ENCODE data around the gene GNA15.

The GNA15 gene

DNA sequence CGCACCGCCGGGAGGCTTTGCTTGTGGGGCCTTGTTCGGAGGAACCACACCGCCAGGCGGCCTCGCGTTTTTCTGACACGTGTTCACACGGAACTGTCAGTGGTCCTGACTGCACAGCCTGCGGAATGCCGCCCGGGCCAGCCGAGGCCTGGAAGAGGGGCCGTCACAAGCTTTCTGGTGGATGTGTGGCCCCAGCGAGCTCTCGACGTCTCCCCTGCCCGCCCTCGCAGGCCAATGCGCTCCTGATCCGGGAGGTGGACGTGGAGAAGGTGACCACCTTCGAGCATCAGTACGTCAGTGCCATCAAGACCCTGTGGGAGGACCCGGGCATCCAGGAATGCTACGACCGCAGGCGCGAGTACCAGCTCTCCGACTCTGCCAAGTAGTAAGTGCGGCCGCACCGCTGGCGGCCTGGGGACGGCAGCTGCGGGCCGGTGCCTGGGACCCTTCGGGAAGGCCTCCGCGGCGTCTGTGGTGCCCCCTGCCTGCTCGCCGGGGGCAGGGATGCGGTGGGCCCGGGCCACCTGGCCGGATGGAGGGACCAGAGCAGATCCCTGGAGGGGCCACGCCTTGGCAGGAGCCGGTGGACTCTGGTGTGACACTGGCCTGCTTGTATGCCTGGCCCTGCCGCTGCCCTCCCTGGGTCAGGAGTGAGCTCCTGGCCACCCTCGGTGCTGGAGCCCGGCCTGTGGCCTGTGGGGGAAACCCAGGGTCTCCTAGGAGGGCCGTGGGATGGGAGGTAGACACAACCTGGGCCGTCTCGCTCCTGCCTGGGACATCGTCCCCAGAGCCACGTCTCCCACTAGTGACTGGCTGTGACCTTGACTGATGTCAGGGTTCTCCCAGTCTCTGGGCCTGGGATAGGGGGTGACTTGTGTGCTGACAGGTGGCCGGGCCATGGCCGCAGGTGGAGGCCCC lies 22.5 kb upstream of the GNA15 start:
- no peak for TF ChIP-seq POLR2A (IDR thresholded peaks at IDR 0.05; ENCODE audit: low read length)
- TF ChIP-seq GATA1 (IDR thresholded peaks at IDR 0.05; ENCODE audit: low read depth, low read length): no peak
- DNase-seq: no peak

DNA sequence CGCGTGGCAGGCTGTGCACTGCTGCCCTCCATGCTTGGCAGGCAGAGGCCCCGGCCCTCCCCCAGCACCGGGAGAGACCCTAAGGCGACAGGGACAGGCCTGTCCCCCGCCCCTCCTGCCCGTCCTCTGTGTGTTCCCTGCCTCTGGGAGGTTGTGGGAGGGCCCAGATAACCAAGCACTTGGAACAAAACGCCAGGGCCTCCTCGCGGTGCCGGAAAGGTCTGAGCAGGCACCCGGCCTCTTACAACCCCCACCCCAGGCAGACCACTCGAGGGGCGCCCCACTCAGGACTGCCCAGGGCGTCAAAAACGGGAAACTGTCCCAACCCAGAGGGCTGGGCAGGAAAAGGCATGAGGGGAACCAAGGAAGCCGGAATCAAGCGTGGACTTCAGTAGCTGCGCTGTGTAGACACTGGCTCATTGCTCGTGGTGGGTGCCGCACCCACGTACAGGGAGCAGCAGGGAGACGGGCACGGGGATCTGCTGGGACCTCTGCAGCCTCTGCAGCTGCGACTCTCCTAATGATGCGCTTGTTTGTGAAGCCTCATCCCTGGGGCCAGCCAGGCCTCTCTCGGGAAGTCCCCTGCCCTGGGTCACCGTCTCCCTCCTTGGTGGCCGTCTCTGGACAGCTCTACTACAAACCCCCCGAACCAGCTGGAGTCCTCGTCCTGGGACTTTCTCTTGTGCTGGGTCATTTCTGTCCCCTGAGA lies 21.7 kb upstream of the GNA15 start:
- DNase-seq: no peak
- no peak for TF ChIP-seq POLR2A (IDR thresholded peaks at IDR 0.05; ENCODE audit: low read length)
- no peak for TF ChIP-seq GATA1 (IDR thresholded peaks at IDR 0.05; ENCODE audit: low read depth, low read length)

DNA sequence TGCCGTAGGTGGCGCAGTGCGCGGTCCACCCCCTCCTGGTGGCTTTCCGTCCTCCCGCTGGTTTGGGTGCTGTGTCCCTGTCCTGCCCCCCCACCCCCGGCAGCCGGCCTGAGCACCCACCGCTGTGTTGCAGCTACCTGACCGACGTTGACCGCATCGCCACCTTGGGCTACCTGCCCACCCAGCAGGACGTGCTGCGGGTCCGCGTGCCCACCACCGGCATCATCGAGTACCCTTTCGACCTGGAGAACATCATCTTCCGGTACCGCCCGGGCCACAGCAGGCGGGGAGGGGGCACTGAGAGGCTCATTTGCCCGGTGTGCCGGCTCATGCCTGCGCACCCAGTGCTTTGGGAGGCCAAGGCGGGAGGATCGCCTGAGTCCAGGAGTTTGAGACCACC lies 21.0 kb upstream of the GNA15 start:
- no peak for DNase-seq
- TF ChIP-seq GATA1 (IDR thresholded peaks at IDR 0.05; ENCODE audit: low read depth, low read length) (no peak), POLR2A (IDR thresholded peaks at IDR 0.05; ENCODE audit: low read length) (no peak)

DNA sequence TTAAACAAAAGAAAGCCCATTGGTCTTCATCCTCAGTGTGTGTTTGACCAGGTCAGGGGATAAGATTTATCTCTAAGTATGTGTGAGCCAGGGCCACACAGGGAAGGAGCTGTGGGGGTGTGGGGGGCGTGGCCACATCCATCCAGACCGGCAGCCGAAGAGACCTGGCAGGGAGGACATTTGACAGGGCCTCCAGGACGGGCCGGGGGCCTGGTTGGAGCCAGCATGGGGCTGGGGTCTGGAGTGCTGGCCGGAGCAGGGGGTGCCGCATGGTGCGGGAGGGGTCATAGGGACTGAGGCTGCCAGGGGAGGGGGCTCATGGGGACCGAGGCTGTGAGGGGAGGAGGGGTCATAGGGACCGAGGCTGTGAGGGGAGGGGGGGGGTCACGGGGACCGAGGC lies 20.4 kb upstream of the GNA15 start:
- TF ChIP-seq POLR2A (IDR thresholded peaks at IDR 0.05; ENCODE audit: low read length) (no peak), GATA1 (IDR thresholded peaks at IDR 0.05; ENCODE audit: low read depth, low read length) (no peak)
- no peak for DNase-seq

DNA sequence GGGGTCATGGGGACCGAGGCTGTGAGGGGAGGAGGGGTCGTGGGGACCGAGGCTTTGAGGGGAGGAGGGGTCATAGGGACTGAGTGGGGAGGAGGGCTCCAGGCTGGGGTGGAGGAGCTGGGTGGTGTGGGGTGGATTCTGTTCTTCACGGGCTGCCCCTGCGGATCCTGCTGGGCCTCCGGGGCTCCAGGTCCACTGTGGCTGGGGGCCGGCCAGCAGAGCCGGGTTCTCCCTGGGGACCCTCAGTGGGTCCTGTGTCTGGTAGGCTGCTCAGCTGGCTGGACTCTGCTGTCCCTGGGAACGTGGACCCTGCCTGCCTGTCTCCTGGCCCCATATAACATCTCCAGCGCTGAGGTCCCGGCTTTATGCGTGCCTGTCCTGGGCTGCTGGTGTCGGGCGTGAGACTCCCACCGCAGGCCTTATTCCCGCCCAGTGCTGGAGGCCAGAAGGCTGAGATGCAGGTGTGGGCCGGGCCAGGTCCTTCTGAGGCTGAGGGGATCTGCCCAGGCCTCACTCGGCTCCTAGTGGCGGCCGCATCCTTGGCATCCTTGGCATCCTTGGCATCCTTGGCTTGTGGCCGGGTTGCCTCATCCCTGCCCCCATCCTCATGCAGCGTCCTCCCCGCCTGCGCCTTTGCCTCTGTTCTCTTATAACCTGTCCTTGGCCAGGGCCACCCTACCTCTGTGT lies 19.8 kb upstream of the GNA15 start:
- no peak for DNase-seq
- no peak for TF ChIP-seq GATA1 (IDR thresholded peaks at IDR 0.05; ENCODE audit: low read depth, low read length)
- TF ChIP-seq POLR2A (IDR thresholded peaks at IDR 0.05; ENCODE audit: low read length): no peak

- DNase-seq: no peak
- TF ChIP-seq GATA1 (IDR thresholded peaks at IDR 0.05; ENCODE audit: low read depth, low read length): no peak
- no peak for TF ChIP-seq POLR2A (IDR thresholded peaks at IDR 0.05; ENCODE audit: low read length)
Observed at GRCh38 chr19:3116621-3117020, 19.2 kb upstream of the GNA15 start.

DNA sequence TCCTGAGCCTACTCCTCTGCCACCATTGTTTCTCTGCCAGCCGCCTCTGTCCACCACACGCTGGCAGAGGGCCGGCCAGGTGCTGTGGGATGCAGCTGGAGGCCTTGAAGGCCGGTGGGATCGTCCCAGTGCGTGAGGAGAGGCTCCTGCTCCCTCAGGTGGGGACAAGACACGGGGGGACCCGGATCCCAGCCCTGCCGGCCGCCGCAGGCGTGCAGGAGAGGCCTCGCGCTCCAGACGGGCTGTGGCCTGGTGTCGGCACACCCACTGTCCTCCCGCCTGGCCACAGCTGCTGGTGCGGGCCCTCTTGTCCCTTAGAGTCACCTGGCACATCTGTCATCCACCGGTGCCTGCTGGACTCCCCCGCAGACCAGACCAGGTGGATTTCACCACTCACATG lies 18.1 kb upstream of the GNA15 start:
- TF ChIP-seq POLR2A (IDR thresholded peaks at IDR 0.05; ENCODE audit: low read length): no peak
- no peak for TF ChIP-seq GATA1 (IDR thresholded peaks at IDR 0.05; ENCODE audit: low read depth, low read length)
- no peak for DNase-seq

- DNase-seq: no peak
- TF ChIP-seq GATA1 (IDR thresholded peaks at IDR 0.05; ENCODE audit: low read depth, low read length): no peak
- TF ChIP-seq POLR2A (IDR thresholded peaks at IDR 0.05; ENCODE audit: low read length): no peak
Observed at GRCh38 chr19:3118232-3119070, 17.4 kb upstream of the GNA15 start.

GRCh38 chr19:3119071-3119595 lies 16.7 kb upstream of the GNA15 start:
- no peak for DNase-seq
- TF ChIP-seq GATA1 (IDR thresholded peaks at IDR 0.05; ENCODE audit: low read depth, low read length): no peak
- no peak for TF ChIP-seq POLR2A (IDR thresholded peaks at IDR 0.05; ENCODE audit: low read length)

GRCh38 chr19:3119693-3120380 lies 16.0 kb upstream of the GNA15 start:
- DNase-seq: no peak
- TF ChIP-seq GATA1 (IDR thresholded peaks at IDR 0.05; ENCODE audit: low read depth, low read length) (no peak), POLR2A (IDR thresholded peaks at IDR 0.05; ENCODE audit: low read length) (no peak)

GRCh38 chr19:3120611-3121276 lies 15.1 kb upstream of the GNA15 start:
- TF ChIP-seq GATA1 (IDR thresholded peaks at IDR 0.05; ENCODE audit: low read depth, low read length): no peak
- no peak for TF ChIP-seq POLR2A (IDR thresholded peaks at IDR 0.05; ENCODE audit: low read length)
- DNase-seq: no peak

- no peak for DNase-seq
- TF ChIP-seq GATA1 (IDR thresholded peaks at IDR 0.05; ENCODE audit: low read depth, low read length) (no peak), POLR2A (IDR thresholded peaks at IDR 0.05; ENCODE audit: low read length) (no peak)
Observed at GRCh38 chr19:3121396-3121795, 14.4 kb upstream of the GNA15 start.

Measured in erythroblast (primary cell).